ENCODE results near the gene RAP1B.

The RAP1B gene

DNA sequence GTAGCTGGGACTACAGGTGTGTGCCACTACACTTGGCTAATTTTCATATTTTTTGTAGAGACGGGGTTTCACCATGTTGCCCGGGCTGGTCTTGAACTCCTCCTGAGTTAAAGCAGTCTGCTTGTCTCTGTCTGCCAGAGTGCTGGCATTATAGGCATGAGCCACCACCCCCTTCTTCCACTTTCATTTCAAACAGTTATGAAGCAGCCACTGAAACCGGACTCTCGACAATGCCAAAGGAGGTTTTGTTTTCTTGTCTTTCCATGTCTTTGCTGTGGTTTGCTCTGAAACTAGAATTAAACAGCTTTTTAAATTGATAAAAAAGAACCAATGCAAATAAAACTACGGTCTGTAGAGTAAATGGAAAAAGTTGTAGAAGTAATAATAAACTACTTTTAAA lies 30.4 kb downstream of the RAP1B start:
- no peak overlapping the region for H3K27ac ChIP-seq
- no peak for DNase-seq (ENCODE audit: low spot score)
- no peak for TF ChIP-seq CTCF (conservative IDR thresholded peaks at IDR 0.05; ENCODE audit: low read depth)
- POLR2A ChIA-PET (ENCODE audit: low non-redundant PET) = no interaction called here
- CTCF ChIA-PET = interaction anchor here (0.6 kb wide), 1 partner anchor 275 kb away, joined by 5 read pairs; no protein-coding TSS in a partner anchor

- ChIA-PET POLR2A (ENCODE audit: low non-redundant PET) (no interaction called here), CTCF (no interaction called here)
- no peak overlapping the region for H3K27ac ChIP-seq
- no peak for TF ChIP-seq CTCF (conservative IDR thresholded peaks at IDR 0.05; ENCODE audit: low read depth)
- DNase-seq (ENCODE audit: low spot score) = no peak
These were observed 35.8 kb downstream of the RAP1B start for GRCh38 chr12:68646484-68646883.

DNA sequence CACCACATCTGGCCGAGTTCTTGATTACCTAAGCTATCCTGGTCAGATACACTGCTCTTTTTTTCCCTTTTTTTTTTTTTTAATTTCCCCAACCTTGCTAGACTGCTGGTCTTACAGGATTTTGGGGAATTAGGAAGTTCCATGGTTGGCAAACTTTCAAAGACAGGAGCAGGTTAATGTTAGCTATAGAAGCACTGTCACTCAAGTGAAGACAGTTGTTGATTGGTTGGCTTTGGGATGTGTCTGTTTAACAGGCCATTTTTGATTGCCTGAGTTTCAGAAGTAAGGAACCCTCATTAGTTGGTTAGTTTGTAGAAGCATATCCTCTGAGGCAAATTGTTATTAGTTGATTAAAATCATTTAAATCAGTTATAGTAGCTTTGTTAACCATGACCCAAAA lies 36.8 kb downstream of the RAP1B start:
- no peak for DNase-seq (ENCODE audit: low spot score)
- POLR2A ChIA-PET (ENCODE audit: low non-redundant PET) = no interaction called here
- no peak for TF ChIP-seq CTCF (conservative IDR thresholded peaks at IDR 0.05; ENCODE audit: low read depth)
- no peak overlapping the region for H3K27ac ChIP-seq
- CTCF ChIA-PET = no interaction called here

- CTCF ChIA-PET = interaction anchor here (0.5 to 0.6 kb wide), 3 partner anchors 34 to 545 kb away, joined by 3 to 8 read pairs (median 3); no protein-coding TSS in a partner anchor
- POLR2A ChIA-PET (ENCODE audit: low non-redundant PET) = no interaction called here
- no peak overlapping the region for H3K27ac ChIP-seq
- DNase-seq (ENCODE audit: low spot score) = no peak
- TF ChIP-seq CTCF (conservative IDR thresholded peaks at IDR 0.05; ENCODE audit: low read depth) = no peak
These were observed 37.5 kb downstream of the RAP1B start for GRCh38 chr12:68648179-68648578.

GRCh38 chr12:68665016-68665569 lies 54.4 kb downstream of the RAP1B start:
- ChIA-PET CTCF (interaction anchor here (0.6 kb wide), 1 partner anchor 17 kb away, joined by 4 read pairs; no protein-coding TSS in a partner anchor), POLR2A (ENCODE audit: low non-redundant PET) (no interaction called here)
- DNase-seq (ENCODE audit: low spot score) = peak; percentile 4
- no peak overlapping the region for H3K27ac ChIP-seq
- no peak for TF ChIP-seq CTCF (conservative IDR thresholded peaks at IDR 0.05; ENCODE audit: low read depth)

- DNase-seq (ENCODE audit: low spot score) = no peak
- ChIA-PET POLR2A (ENCODE audit: low non-redundant PET) (no interaction called here), CTCF (no interaction called here)
- H3K27ac ChIP-seq = no peak overlapping the region
- no peak for TF ChIP-seq CTCF (conservative IDR thresholded peaks at IDR 0.05; ENCODE audit: low read depth)
These were observed 56.6 kb downstream of the RAP1B start for GRCh38 chr12:68667291-68667690.

Data from RWPE1 (cell line).